NT2/D1 (cell line): ENCODE data around the gene GULP1.

Source experiments
- DNase-seq: peaks from one replicate; pipeline ENCODE4 v3.0.0-alpha.2; 2011; ENCODE audit warnings: low read depth, low spot score
- H3K27me3 ChIP-seq: 2 replicates; pipeline ENCODE4 v1.6.0; 2011; ENCODE audit warnings: mild to moderate bottlenecking; ENCODE audit not compliant: insufficient read length, insufficient read depth
- H3K36me3 ChIP-seq: 2 replicates; pipeline ENCODE4 v1.6.1; 2011; ENCODE audit warnings: mild to moderate bottlenecking, low read length, mixed read lengths; ENCODE audit not compliant: insufficient read depth, insufficient read length
- H3K4me1 ChIP-seq: 2 replicates; pipeline ENCODE4 v1.5.1; 2011; ENCODE audit not compliant: insufficient read depth, insufficient read length
- H3K4me3 ChIP-seq: 2 replicates; pipeline ENCODE4 v1.5.1; 2011; ENCODE audit warnings: low read depth; ENCODE audit not compliant: insufficient read length
- H3K9ac ChIP-seq: 2 replicates; pipeline ENCODE4 v1.6.0; 2011; ENCODE audit warnings: low read depth; ENCODE audit not compliant: insufficient read length
- H3K9me3 ChIP-seq: 2 replicates; pipeline ENCODE4 v1.5.1; 2011; ENCODE audit warnings: mild to moderate bottlenecking, low read length; ENCODE audit not compliant: insufficient read depth
- SUZ12 ChIP-seq: IDR thresholded peaks from 2 replicates; pipeline ENCODE4 v1.6.1; 2011; ENCODE audit not compliant: insufficient read length, insufficient read depth; ENCODE audit errors: extremely low read depth
- YY1 ChIP-seq: IDR thresholded peaks from 2 replicates; pipeline ENCODE4 v1.6.1; 2011; ENCODE audit not compliant: insufficient read length, insufficient read depth
- ZNF274 ChIP-seq: IDR thresholded peaks from 2 replicates; pipeline ENCODE4 v1.6.1; 2011; ENCODE audit warnings: mild to moderate bottlenecking, low read depth, low read length

GULP1 gene

GRCh38 chr2:188441288-188441947 is 149.7 kb downstream of the GULP1 start:
- Histone ChIP-seq H3K4me3 (no peak overlapping the region), H3K4me1 (no peaks in the 10 kb centered on the region), H3K27me3 (no peaks in the 10 kb centered on the region), H3K9ac (no peak overlapping the region), H3K36me3 (no peaks in the 10 kb centered on the region), H3K9me3 (peaks cover 6% of the 10 kb centered on the region)
- no peak for TF ChIP-seq SUZ12
- TF ChIP-seq YY1 = no peak
- no peak for TF ChIP-seq ZNF274
- DNase-seq = no peak

- TF ChIP-seq SUZ12 (no peak), ZNF274 (no peak), YY1 (no peak)
- Histone ChIP-seq H3K9me3 (no peaks in the 10 kb centered on the region), H3K4me3 (no peak overlapping the region), H3K4me1 (no peaks in the 10 kb centered on the region), H3K36me3 (no peaks in the 10 kb centered on the region), H3K27me3 (no peaks in the 10 kb centered on the region), H3K9ac (no peak overlapping the region)
- no peak for DNase-seq
Observed at GRCh38 chr2:188443207-188443606, 151.5 kb downstream of the GULP1 start.

GRCh38 chr2:188444106-188444835 is 152.6 kb downstream of the GULP1 start:
- Histone ChIP-seq H3K4me1 (no peaks in the 10 kb centered on the region), H3K9ac (no peak overlapping the region), H3K4me3 (no peak overlapping the region), H3K36me3 (no peaks in the 10 kb centered on the region), H3K9me3 (no peaks in the 10 kb centered on the region), H3K27me3 (no peaks in the 10 kb centered on the region)
- no peak for TF ChIP-seq SUZ12
- TF ChIP-seq ZNF274 = no peak
- no peak for TF ChIP-seq YY1
- no peak for DNase-seq

GRCh38 chr2:188449561-188449960 is 157.9 kb downstream of the GULP1 start:
- TF ChIP-seq ZNF274 (no peak), SUZ12 (no peak), YY1 (no peak)
- peaks cover 14% of the 10 kb centered on the region; the same call in 1 of the 2 replicates for H3K9me3 ChIP-seq
- DNase-seq = no peak
- no peaks in the 10 kb centered on the region for H3K4me1 ChIP-seq
- no peaks in the 10 kb centered on the region for H3K36me3 ChIP-seq
- H3K27me3 ChIP-seq = no peaks in the 10 kb centered on the region
- H3K4me3 ChIP-seq = no peak overlapping the region
- H3K9ac ChIP-seq = no peak overlapping the region

GRCh38 chr2:188449971-188450370 is 158.3 kb downstream of the GULP1 start:
- Histone ChIP-seq H3K9ac (no peak overlapping the region), H3K36me3 (no peaks in the 10 kb centered on the region)
- TF ChIP-seq ZNF274 (no peak), SUZ12 (no peak), YY1 (no peak)

GRCh38 chr2:188450732-188451483 is 159.2 kb downstream of the GULP1 start:
- no peak for DNase-seq
- peaks cover 26% of the 10 kb centered on the region for H3K9me3 ChIP-seq
- H3K4me1 ChIP-seq = no peaks in the 10 kb centered on the region
- no peak overlapping the region for H3K9ac ChIP-seq
- no peaks in the 10 kb centered on the region for H3K36me3 ChIP-seq
- TF ChIP-seq SUZ12 (no peak), YY1 (no peak), ZNF274 (no peak)
- no peak overlapping the region for H3K4me3 ChIP-seq
- H3K27me3 ChIP-seq = no peaks in the 10 kb centered on the region

More at GRCh38 chr2:188449971-188450370, 158.3 kb downstream of the GULP1 start:
- Histone ChIP-seq H3K27me3 (no peaks in the 10 kb centered on the region), H3K4me3 (no peak overlapping the region), H3K4me1 (no peaks in the 10 kb centered on the region), H3K9me3 (peaks cover 19% of the 10 kb centered on the region)
- no peak for DNase-seq

GRCh38 chr2:188452084-188452483 is 160.4 kb downstream of the GULP1 start:
- TF ChIP-seq SUZ12 = no peak
- no peak for TF ChIP-seq ZNF274
- TF ChIP-seq YY1 = no peak
- Histone ChIP-seq H3K9me3 (peaks cover 37% of the 10 kb centered on the region), H3K4me3 (no peak overlapping the region), H3K9ac (no peak overlapping the region), H3K36me3 (no peaks in the 10 kb centered on the region), H3K27me3 (no peaks in the 10 kb centered on the region), H3K4me1 (no peaks in the 10 kb centered on the region)
- DNase-seq = no peak
